HEK293T (cell line): ENCODE measurements around the gene CYS1.

Experiments used
- CTCF ChIA-PET: fragments of 350-600 bp; formaldehyde crosslinking; extraction: SDS; loops from one replicate; lab custom pipeline; 2021; ENCODE audit warnings: antibody characterized with exemption, inconsistent platforms; lab: Yijun Ruan, JAX
- POLR2A ChIA-PET: fragments of 350-600 bp; formaldehyde crosslinking; extraction: SDS; loops from one replicate; lab custom pipeline; 2020; ENCODE audit warnings: antibody characterized with exemption, inconsistent platforms; lab: Yijun Ruan, JAX
- DNase-seq: peaks from one replicate; pipeline ENCODE4 v3.0.0; 2012; ENCODE audit warnings: mixed read lengths; ENCODE audit errors: extremely low spot score
- ARNT ChIP-seq: fragments of 450-650 bp; IDR thresholded peaks from 2 replicates; pipeline ENCODE4 v1.6.1; 2017; ENCODE audit warnings: mild to moderate bottlenecking
- BHLHE40 ChIP-seq: fragments of 450-650 bp; IDR thresholded peaks from 2 replicates; pipeline ENCODE4 v1.6.1; 2016; ENCODE audit warnings: mild to moderate bottlenecking, moderate library complexity, borderline replicate concordance
- CTBP1 ChIP-seq: fragments of 450-650 bp; IDR thresholded peaks from 2 replicates; pipeline ENCODE4 v1.6.1; 2016; ENCODE audit warnings: borderline replicate concordance
- ELF4 ChIP-seq: fragments of 450-650 bp; IDR thresholded peaks from 2 replicates; pipeline ENCODE4 v1.6.1; 2017; ENCODE audit warnings: antibody characterized with exemption
- FOXA1 ChIP-seq: fragments of 450-650 bp; IDR thresholded peaks from 2 replicates; pipeline ENCODE4 v1.6.1; 2016; ENCODE audit warnings: mild to moderate bottlenecking
- FOXK2 ChIP-seq: fragments of 450-650 bp; IDR thresholded peaks from 2 replicates; pipeline ENCODE4 v1.6.1; 2016; ENCODE audit warnings: mild to moderate bottlenecking
- FOXM1 ChIP-seq: fragments of 450-650 bp; IDR thresholded peaks from 2 replicates; pipeline ENCODE4 v1.6.1; 2017; ENCODE audit warnings: mild to moderate bottlenecking, borderline replicate concordance
- HDGF ChIP-seq: fragments of 450-650 bp; IDR thresholded peaks from 2 replicates; pipeline ENCODE4 v1.6.1; 2017; ENCODE audit warnings: antibody characterized with exemption, borderline replicate concordance
- L3MBTL2 ChIP-seq: fragments of 450-650 bp; conservative IDR thresholded peaks from 2 replicates; pipeline ENCODE4 v1.6.1; 2016; ENCODE audit warnings: mild to moderate bottlenecking
- LEF1 ChIP-seq: fragments of 450-650 bp; IDR thresholded peaks from 2 replicates; pipeline ENCODE4 v1.6.1; 2017; ENCODE audit warnings: mild to moderate bottlenecking, borderline replicate concordance
- NFRKB ChIP-seq: fragments of 450-650 bp; IDR thresholded peaks from 2 replicates; pipeline ENCODE4 v1.6.1; 2016; ENCODE audit warnings: mild to moderate bottlenecking, moderate library complexity
- SP1 ChIP-seq: fragments of 450-650 bp; IDR thresholded peaks from 2 replicates; pipeline ENCODE4 v1.6.1; 2017
- SUZ12 ChIP-seq: fragments of 450-650 bp; IDR thresholded peaks from 2 replicates; pipeline ENCODE4 v1.6.1; 2016; ENCODE audit warnings: mild to moderate bottlenecking
- TARDBP ChIP-seq: fragments of 450-650 bp; IDR thresholded peaks from 2 replicates; pipeline ENCODE4 v1.6.1; 2016
- ZNF384 ChIP-seq: fragments of 450-650 bp; IDR thresholded peaks from 2 replicates; pipeline ENCODE4 v1.6.1; 2016
- TF ChIP-seq, protein P1 (sequence below): fragments of 450-650 bp; IDR thresholded peaks from 2 replicates; pipeline ENCODE4 v1.6.1; 2016

CYS1 gene

DNA sequence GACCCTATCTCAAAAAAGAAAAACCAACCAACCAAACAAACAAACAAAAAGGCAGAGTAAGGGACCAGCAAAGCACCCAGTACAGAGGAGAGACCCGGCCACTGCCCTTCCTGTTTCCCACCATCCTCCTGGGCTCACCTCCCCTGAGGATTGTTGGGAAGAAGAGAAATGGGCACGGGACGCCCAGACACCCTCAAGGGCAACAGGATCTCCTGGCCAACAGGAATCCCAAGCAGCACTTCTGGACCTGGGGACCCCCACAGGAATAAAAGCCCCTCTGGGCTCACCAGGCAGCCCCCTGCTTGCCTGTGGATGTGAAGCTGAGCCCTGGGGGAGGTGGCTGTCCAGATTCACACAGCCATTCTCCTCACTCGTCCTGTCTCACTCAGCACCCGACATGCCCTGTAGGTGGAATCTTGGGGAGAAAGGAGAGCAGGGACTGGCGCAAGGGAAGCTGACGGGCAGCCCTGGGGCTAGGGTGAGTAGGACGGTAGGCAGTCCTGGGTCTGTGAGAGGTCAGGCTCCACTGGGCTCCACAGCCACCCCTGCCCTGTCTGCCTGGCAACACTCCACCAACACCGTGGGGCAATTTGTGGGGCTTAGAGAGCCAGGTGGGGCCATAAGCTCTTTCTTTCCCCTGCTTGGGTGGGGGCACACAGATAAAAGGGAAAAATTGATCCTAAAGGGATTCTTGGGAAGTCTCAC, 18.8 kb downstream of the CYS1 start:
- TF ChIP-seq, protein P1, sequence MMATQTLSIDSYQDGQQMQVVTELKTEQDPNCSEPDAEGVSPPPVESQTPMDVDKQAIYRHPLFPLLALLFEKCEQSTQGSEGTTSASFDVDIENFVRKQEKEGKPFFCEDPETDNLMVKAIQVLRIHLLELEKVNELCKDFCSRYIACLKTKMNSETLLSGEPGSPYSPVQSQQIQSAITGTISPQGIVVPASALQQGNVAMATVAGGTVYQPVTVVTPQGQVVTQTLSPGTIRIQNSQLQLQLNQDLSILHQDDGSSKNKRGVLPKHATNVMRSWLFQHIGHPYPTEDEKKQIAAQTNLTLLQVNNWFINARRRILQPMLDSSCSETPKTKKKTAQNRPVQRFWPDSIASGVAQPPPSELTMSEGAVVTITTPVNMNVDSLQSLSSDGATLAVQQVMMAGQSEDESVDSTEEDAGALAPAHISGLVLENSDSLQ: no peak
- no peak for TF ChIP-seq FOXK2
- no peak for TF ChIP-seq BHLHE40
- TF ChIP-seq ZNF384: no peak
- TF ChIP-seq CTBP1: no peak
- no peak for TF ChIP-seq LEF1
- no peak for TF ChIP-seq FOXA1
- no peak for TF ChIP-seq HDGF
- TF ChIP-seq NFRKB: no peak
- TF ChIP-seq L3MBTL2: no peak
- POLR2A ChIA-PET: no interaction called here
- CTCF ChIA-PET: interaction anchor here (0.7 to 2.0 kb wide), 2 partner anchors 11 to 949 kb away, joined by 3 to 5 read pairs; no protein-coding TSS in a partner anchor
- no peak for DNase-seq

DNA sequence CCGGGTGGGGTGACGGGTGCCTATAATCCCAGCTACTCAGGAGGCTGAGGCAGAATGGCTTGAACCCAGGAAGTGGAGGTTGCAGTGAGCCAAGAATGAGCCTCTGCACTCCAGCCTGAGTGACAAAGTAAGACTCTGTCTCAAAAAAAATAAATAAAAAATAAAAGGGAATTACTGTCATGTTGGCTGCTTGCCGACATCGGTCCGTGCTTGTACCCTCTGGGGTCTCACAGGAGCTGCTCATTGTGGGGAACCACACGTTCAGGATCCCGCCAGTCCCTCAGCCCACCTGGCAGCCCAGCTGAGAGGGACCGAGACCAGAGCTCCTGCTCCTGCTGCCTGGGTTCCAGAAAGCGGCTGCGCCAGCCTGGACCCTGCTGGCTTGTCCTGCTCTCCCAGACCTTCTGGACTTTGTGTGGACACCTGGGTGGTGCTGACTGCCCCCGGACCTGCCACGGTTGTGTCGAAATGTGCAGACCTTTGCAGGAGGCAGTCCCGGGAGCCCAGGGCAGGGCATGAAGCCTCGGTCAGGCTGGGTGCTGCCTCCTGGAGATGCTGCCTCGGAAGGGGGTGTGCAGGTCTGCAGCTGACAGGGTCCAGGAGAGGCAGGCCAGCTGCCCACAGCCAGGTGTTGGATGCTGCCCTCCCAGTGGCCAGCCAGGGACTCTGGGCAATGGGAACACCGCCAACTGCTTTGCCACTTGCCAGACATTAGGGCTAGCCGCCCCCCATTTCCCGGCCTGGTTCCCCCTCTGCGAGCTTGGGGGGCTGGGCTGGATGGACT, 20.5 kb downstream of the CYS1 start:
- CTCF ChIA-PET: interaction anchor here (0.6 to 2.0 kb wide), 3 partner anchors 12 to 610 kb away, joined by 3 to 5 read pairs (median 4); no protein-coding TSS in a partner anchor
- no peak for DNase-seq
- POLR2A ChIA-PET: no interaction called here
- TF ChIP-seq CTBP1 (no peak), ELF4 (no peak), HDGF (no peak), BHLHE40 (no peak), LEF1 (no peak), FOXA1 (no peak), FOXM1 (no peak), SUZ12 (no peak), FOXK2 (no peak), TARDBP (no peak), ZNF384 (no peak), L3MBTL2 (no peak), ARNT (no peak), NFRKB (no peak), SP1 (no peak)
- TF ChIP-seq, protein P1: no peak

DNA sequence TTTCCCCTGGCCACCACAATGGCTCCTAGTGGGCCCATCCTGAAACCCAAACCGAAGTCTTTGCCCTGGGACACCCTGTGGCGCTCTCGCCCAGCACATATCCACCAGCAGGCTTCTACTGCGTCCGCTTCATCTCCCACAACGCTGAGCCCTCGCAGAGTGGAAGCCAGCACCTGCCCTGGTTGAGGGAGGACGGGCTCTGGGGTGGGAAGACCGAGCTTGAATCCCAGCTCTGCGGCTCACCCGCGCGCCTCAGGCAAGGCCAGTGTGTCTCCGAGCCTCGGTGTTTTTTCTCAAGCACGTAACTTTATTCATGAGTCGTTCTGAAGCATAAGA, 21.2 kb downstream of the CYS1 start:
- POLR2A ChIA-PET: no interaction called here
- TF ChIP-seq ARNT (no peak), FOXM1 (no peak)
- CTCF ChIA-PET: interaction anchor here (0.6 to 1.0 kb wide), 2 partner anchors 13 to 611 kb away, joined by 3 to 4 read pairs; no protein-coding TSS in a partner anchor
- DNase-seq: no peak

- TF ChIP-seq, protein P1: no peak
- TF ChIP-seq FOXK2 (no peak), FOXA1 (no peak), ZNF384 (no peak), L3MBTL2 (no peak), LEF1 (no peak), FOXM1 (no peak), TARDBP (no peak), BHLHE40 (no peak), HDGF (no peak), NFRKB (no peak)
- ChIA-PET POLR2A (no interaction called here), CTCF (interaction anchor here (1.0 kb wide), 1 partner anchor 13 kb away, joined by 4 read pairs; no protein-coding TSS in a partner anchor)
- no peak for DNase-seq
Measured at GRCh38 chr2:10058251-10059015, 21.8 kb downstream of the CYS1 start.

GRCh38 chr2:10057231-10058107, 22.7 kb downstream of the CYS1 start:
- TF ChIP-seq NFRKB: no peak
- no peak for TF ChIP-seq HDGF
- TF ChIP-seq SUZ12: no peak
- no peak for TF ChIP-seq LEF1
- TF ChIP-seq, protein P1: no peak
- TF ChIP-seq ZNF384: no peak
- no peak for TF ChIP-seq TARDBP
- no peak for TF ChIP-seq FOXA1
- no peak for TF ChIP-seq FOXM1
- peak; percentile 31 for DNase-seq
- ChIA-PET POLR2A (interaction anchor here (1.0 kb wide), 1 partner anchor 214 kb away, joined by 3 read pairs; the partner anchor contains the start of gene TAF1B), CTCF (interaction anchor here (0.6 to 1.5 kb wide), 7 partner anchors 11 to 807 kb away, joined by 3 to 6 read pairs (median 3); no protein-coding TSS in a partner anchor)
